ENCODE measurements around the gene FER1L5.

The FER1L5 gene

DNA sequence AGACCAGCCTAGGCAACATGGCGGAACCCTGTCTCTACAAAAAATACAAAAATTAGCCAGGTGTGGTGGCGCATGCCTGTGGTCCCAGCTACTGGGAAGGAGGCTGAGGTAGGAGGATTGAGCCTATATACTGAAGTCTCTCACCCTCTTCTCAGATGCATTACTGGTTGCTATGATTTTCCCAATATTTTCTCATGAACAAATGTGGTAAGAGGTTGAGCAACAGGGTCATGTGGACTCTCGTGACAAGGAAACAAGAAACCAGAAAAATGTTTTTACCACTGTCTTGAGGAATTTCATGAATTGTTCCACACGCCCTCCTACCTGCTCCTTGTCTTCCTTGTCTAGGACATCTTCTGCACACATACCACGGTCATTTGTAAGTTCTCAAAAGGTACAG lies 84.9 kb downstream of the FER1L5 start:
- WGBS (ENCODE audit: insufficient coverage) = 94% methylated on average over 3 of the region's 5 CpGs
- H3K36me3 ChIP-seq (ENCODE audit: control insufficient read depth in 4 of 4, insufficient read depth in 4 of 4, low read length in 3 of 4) = peaks cover 3 to 47% (median 28%) of the 10 kb centered on the region in 4 experiments
- no peaks in the 10 kb centered on the region for H3K4me1 ChIP-seq (ENCODE audit: control extremely low read depth in 1 of 4, control insufficient read depth in 4 of 4, insufficient read depth in 4 of 4, low read length in 3 of 4)
- no peak overlapping the region for H3K27ac ChIP-seq (ENCODE audit: insufficient read depth in 1 of 2, low read depth in 1 of 2, low read length in 2 of 2, poor library complexity in 1 of 2, severe bottlenecking in 2 of 2)
- DNase-seq = no peak
- H3K27me3 ChIP-seq (replicated peaks in 2 of 5; ENCODE audit: control insufficient read depth in 4 of 5, insufficient read depth in 5 of 5, low read length in 4 of 5) = no peaks in the 10 kb centered on the region
- H3K4me3 ChIP-seq (ENCODE audit: control insufficient read depth in 1 of 7, extremely low read depth in 1 of 7, insufficient read depth in 4 of 7, low read depth in 2 of 7, low read length in 6 of 7) = no peak overlapping the region
- POLR2A ChIA-PET = no interaction called here
- CTCF ChIA-PET = interaction anchor here (1.3 kb wide), 1 partner anchor 40 kb away, joined by 3 read pairs; no protein-coding TSS in a partner anchor
- no peaks in the 10 kb centered on the region for H3K9me3 ChIP-seq (ENCODE audit: control extremely low read depth in 1 of 5, control insufficient read depth in 4 of 5, insufficient read depth in 2 of 5, low read depth in 1 of 5, low read length in 4 of 5)

- Histone ChIP-seq H3K27ac (ENCODE audit: insufficient read depth in 1 of 2, low read depth in 1 of 2, low read length in 2 of 2, poor library complexity in 1 of 2, severe bottlenecking in 2 of 2) (no peak overlapping the region), H3K4me3 (ENCODE audit: control insufficient read depth in 1 of 7, extremely low read depth in 1 of 7, insufficient read depth in 4 of 7, low read depth in 2 of 7, low read length in 6 of 7) (no peak overlapping the region), H3K9me3 (ENCODE audit: control extremely low read depth in 1 of 5, control insufficient read depth in 4 of 5, insufficient read depth in 2 of 5, low read depth in 1 of 5, low read length in 4 of 5) (no peaks in the 10 kb centered on the region), H3K27me3 (replicated peaks in 2 of 5; ENCODE audit: control insufficient read depth in 4 of 5, insufficient read depth in 5 of 5, low read length in 4 of 5) (no peaks in the 10 kb centered on the region), H3K36me3 (ENCODE audit: control insufficient read depth in 4 of 4, insufficient read depth in 4 of 4, low read length in 3 of 4) (peaks cover 15 to 69% (median 44%) of the 10 kb centered on the region in 4 experiments), H3K4me1 (ENCODE audit: control extremely low read depth in 1 of 4, control insufficient read depth in 4 of 4, insufficient read depth in 4 of 4, low read length in 3 of 4) (no peaks in the 10 kb centered on the region)
- ChIA-PET POLR2A (interaction anchor here (0.6 kb wide), 1 partner anchor 91 kb away, joined by 3 read pairs; no protein-coding TSS in a partner anchor), CTCF (interaction anchor here (1.3 kb wide), 2 partner anchors 9 to 33 kb away, joined by 3 read pairs; no protein-coding TSS in a partner anchor)
- 90% methylated on average over 6 of the region's 7 CpGs for WGBS (ENCODE audit: insufficient coverage)
- no peak for DNase-seq
Measured at GRCh38 chr2:96729748-96730147, 87.2 kb downstream of the FER1L5 start.

DNA sequence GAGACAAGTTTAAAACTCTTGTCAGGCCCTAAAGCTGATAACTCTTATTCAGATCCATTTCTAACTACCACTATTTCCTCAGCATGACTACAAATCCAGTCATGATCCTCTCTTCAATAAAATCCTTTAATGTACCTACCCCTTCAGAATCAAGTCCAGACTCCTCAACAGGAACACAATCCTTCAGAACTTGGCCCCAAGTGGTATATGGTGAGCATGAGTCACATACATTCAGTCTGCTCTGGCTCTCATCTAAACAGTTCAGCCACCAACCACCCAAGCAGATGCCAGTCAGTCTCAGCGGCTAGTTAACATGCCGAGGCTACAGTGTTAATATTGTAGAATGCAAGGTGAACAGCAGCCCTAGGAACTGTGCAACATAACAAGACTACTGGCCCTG lies 87.6 kb downstream of the FER1L5 start:
- H3K4me3 ChIP-seq (ENCODE audit: control insufficient read depth in 1 of 7, extremely low read depth in 1 of 7, insufficient read depth in 4 of 7, low read depth in 2 of 7, low read length in 6 of 7) = no peak overlapping the region
- H3K36me3 ChIP-seq (ENCODE audit: control insufficient read depth in 4 of 4, insufficient read depth in 4 of 4, low read length in 3 of 4) = peaks cover 15 to 71% (median 49%) of the 10 kb centered on the region in 4 experiments
- no peak overlapping the region for H3K27ac ChIP-seq (ENCODE audit: insufficient read depth in 1 of 2, low read depth in 1 of 2, low read length in 2 of 2, poor library complexity in 1 of 2, severe bottlenecking in 2 of 2)
- POLR2A ChIA-PET = no interaction called here
- no peak for DNase-seq
- no peaks in the 10 kb centered on the region for H3K9me3 ChIP-seq (ENCODE audit: control extremely low read depth in 1 of 5, control insufficient read depth in 4 of 5, insufficient read depth in 2 of 5, low read depth in 1 of 5, low read length in 4 of 5)
- CTCF ChIA-PET = interaction anchor here (1.2 to 1.3 kb wide), 3 partner anchors 8 to 48 kb away, joined by 3 read pairs; no protein-coding TSS in a partner anchor
- no peaks in the 10 kb centered on the region for H3K27me3 ChIP-seq (replicated peaks in 2 of 5; ENCODE audit: control insufficient read depth in 4 of 5, insufficient read depth in 5 of 5, low read length in 4 of 5)
- WGBS (ENCODE audit: insufficient coverage) = 100% methylated on average over 2 of the region's 2 CpGs
- no peaks in the 10 kb centered on the region for H3K4me1 ChIP-seq (ENCODE audit: control extremely low read depth in 1 of 4, control insufficient read depth in 4 of 4, insufficient read depth in 4 of 4, low read length in 3 of 4)

- Histone ChIP-seq H3K9me3 (ENCODE audit: control extremely low read depth in 1 of 5, control insufficient read depth in 4 of 5, insufficient read depth in 2 of 5, low read depth in 1 of 5, low read length in 4 of 5) (no peaks in the 10 kb centered on the region), H3K36me3 (ENCODE audit: control insufficient read depth in 4 of 4, insufficient read depth in 4 of 4, low read length in 3 of 4) (peaks cover 12 to 69% (median 50%) of the 10 kb centered on the region in 4 experiments), H3K4me1 (ENCODE audit: control extremely low read depth in 1 of 4, control insufficient read depth in 4 of 4, insufficient read depth in 4 of 4, low read length in 3 of 4) (peaks cover 3 to 11% (median 7%) of the 10 kb centered on the region in 4 experiments), H3K27ac (ENCODE audit: insufficient read depth in 1 of 2, low read depth in 1 of 2, low read length in 2 of 2, poor library complexity in 1 of 2, severe bottlenecking in 2 of 2) (no peak overlapping the region), H3K27me3 (replicated peaks in 2 of 5; ENCODE audit: control insufficient read depth in 4 of 5, insufficient read depth in 5 of 5, low read length in 4 of 5) (no peaks in the 10 kb centered on the region), H3K4me3 (ENCODE audit: control insufficient read depth in 1 of 7, extremely low read depth in 1 of 7, insufficient read depth in 4 of 7, low read depth in 2 of 7, low read length in 6 of 7) (no peak overlapping the region)
- WGBS (ENCODE audit: insufficient coverage) = 92% methylated on average over 3 of the region's 3 CpGs
- ChIA-PET CTCF (interaction anchor here (0.8 kb wide), 1 partner anchor 45 kb away, joined by 3 read pairs; no protein-coding TSS in a partner anchor), POLR2A (interaction anchor here (0.7 kb wide), 1 partner anchor 196 kb away, joined by 3 read pairs; no protein-coding TSS in a partner anchor)
- DNase-seq = no peak
Measured at GRCh38 chr2:96733931-96734330, 91.4 kb downstream of the FER1L5 start.

- peaks cover 12 to 64% (median 46%) of the 10 kb centered on the region in 4 experiments for H3K36me3 ChIP-seq (ENCODE audit: control insufficient read depth in 4 of 4, insufficient read depth in 4 of 4, low read length in 3 of 4)
- no peak for DNase-seq
- no peak overlapping the region for H3K4me3 ChIP-seq (ENCODE audit: control insufficient read depth in 1 of 7, extremely low read depth in 1 of 7, insufficient read depth in 4 of 7, low read depth in 2 of 7, low read length in 6 of 7)
- H3K4me1 ChIP-seq (ENCODE audit: control extremely low read depth in 1 of 4, control insufficient read depth in 4 of 4, insufficient read depth in 4 of 4, low read length in 3 of 4) = peaks cover 8 to 16% (median 12%) of the 10 kb centered on the region in 4 experiments
- WGBS (ENCODE audit: insufficient coverage) = 98% methylated on average over 6 of the region's 8 CpGs
- no peak overlapping the region for H3K27ac ChIP-seq (ENCODE audit: insufficient read depth in 1 of 2, low read depth in 1 of 2, low read length in 2 of 2, poor library complexity in 1 of 2, severe bottlenecking in 2 of 2)
- ChIA-PET CTCF (interaction anchor here (1.2 kb wide), 1 partner anchor 94 kb away, joined by 4 read pairs; no protein-coding TSS in a partner anchor), POLR2A (interaction anchor here (0.7 kb wide), 1 partner anchor 197 kb away, joined by 3 read pairs; no protein-coding TSS in a partner anchor)
- no peaks in the 10 kb centered on the region for H3K27me3 ChIP-seq (replicated peaks in 2 of 5; ENCODE audit: control insufficient read depth in 4 of 5, insufficient read depth in 5 of 5, low read length in 4 of 5)
- H3K9me3 ChIP-seq (ENCODE audit: control extremely low read depth in 1 of 5, control insufficient read depth in 4 of 5, insufficient read depth in 2 of 5, low read depth in 1 of 5, low read length in 4 of 5) = no peaks in the 10 kb centered on the region
Measured at GRCh38 chr2:96734880-96735583, 92.5 kb downstream of the FER1L5 start.

DNA sequence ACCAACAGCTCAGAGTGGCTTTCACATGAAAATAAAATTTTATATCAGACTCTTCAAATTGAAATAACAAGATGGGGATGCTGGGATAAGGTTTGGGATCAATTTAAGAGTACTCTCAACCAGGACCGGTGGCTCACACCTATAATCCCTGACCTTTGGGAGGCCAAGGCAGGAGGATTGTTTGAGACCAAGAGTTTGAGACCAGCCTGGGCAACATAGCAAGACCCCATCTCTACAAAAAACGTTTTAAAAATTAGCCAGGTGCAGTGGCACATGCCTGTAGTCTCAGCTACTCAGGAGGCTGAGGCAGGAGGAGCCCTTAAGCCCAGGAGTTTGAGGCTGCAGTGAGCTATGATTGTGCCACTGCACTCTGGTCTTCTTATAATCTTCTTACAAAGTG lies 94.7 kb downstream of the FER1L5 start:
- Histone ChIP-seq H3K9me3 (ENCODE audit: control extremely low read depth in 1 of 5, control insufficient read depth in 4 of 5, insufficient read depth in 2 of 5, low read depth in 1 of 5, low read length in 4 of 5) (no peaks in the 10 kb centered on the region), H3K4me1 (ENCODE audit: control extremely low read depth in 1 of 4, control insufficient read depth in 4 of 4, insufficient read depth in 4 of 4, low read length in 3 of 4) (peaks cover 9 to 20% (median 14%) of the 10 kb centered on the region in 4 experiments), H3K27me3 (replicated peaks in 2 of 5; ENCODE audit: control insufficient read depth in 4 of 5, insufficient read depth in 5 of 5, low read length in 4 of 5) (no peaks in the 10 kb centered on the region), H3K36me3 (ENCODE audit: control insufficient read depth in 4 of 4, insufficient read depth in 4 of 4, low read length in 3 of 4) (peaks cover 12 to 44% (median 34%) of the 10 kb centered on the region in 4 experiments), H3K27ac (ENCODE audit: insufficient read depth in 1 of 2, low read depth in 1 of 2, low read length in 2 of 2, poor library complexity in 1 of 2, severe bottlenecking in 2 of 2) (no peak overlapping the region), H3K4me3 (ENCODE audit: control insufficient read depth in 1 of 7, extremely low read depth in 1 of 7, insufficient read depth in 4 of 7, low read depth in 2 of 7, low read length in 6 of 7) (no peak overlapping the region)
- ChIA-PET CTCF (interaction anchor here (0.6 to 1.4 kb wide), 4 partner anchors 17 to 109 kb away, joined by 3 read pairs; no protein-coding TSS in a partner anchor), POLR2A (no interaction called here)
- DNase-seq = no peak
- WGBS (ENCODE audit: insufficient coverage) = 92% methylated on average over 2 of the region's 2 CpGs

- CTCF ChIA-PET = interaction anchor here (1.1 to 1.5 kb wide), 4 partner anchors 20 to 63 kb away, joined by 3 to 4 read pairs (median 4); no protein-coding TSS in a partner anchor
- Histone ChIP-seq H3K4me1 (ENCODE audit: control extremely low read depth in 1 of 4, control insufficient read depth in 4 of 4, insufficient read depth in 4 of 4, low read length in 3 of 4) (peaks cover 9 to 20% (median 14%) of the 10 kb centered on the region in 4 experiments), H3K27me3 (replicated peaks in 2 of 5; ENCODE audit: control insufficient read depth in 4 of 5, insufficient read depth in 5 of 5, low read length in 4 of 5) (no peaks in the 10 kb centered on the region), H3K36me3 (ENCODE audit: control insufficient read depth in 4 of 4, insufficient read depth in 4 of 4, low read length in 3 of 4) (peaks cover 12 to 41% (median 33%) of the 10 kb centered on the region in 4 experiments), H3K9me3 (ENCODE audit: control extremely low read depth in 1 of 5, control insufficient read depth in 4 of 5, insufficient read depth in 2 of 5, low read depth in 1 of 5, low read length in 4 of 5) (no peaks in the 10 kb centered on the region), H3K27ac (ENCODE audit: insufficient read depth in 1 of 2, low read depth in 1 of 2, low read length in 2 of 2, poor library complexity in 1 of 2, severe bottlenecking in 2 of 2) (no peak overlapping the region), H3K4me3 (ENCODE audit: control insufficient read depth in 1 of 7, extremely low read depth in 1 of 7, insufficient read depth in 4 of 7, low read depth in 2 of 7, low read length in 6 of 7) (peak overlapping the region in 2 of 7 experiments; percentile 5 to 18)
- no peak for DNase-seq
- POLR2A ChIA-PET = no interaction called here
- WGBS (ENCODE audit: insufficient coverage) = no CpG with 5 or more reads among the region's 2 CpGs
Measured at GRCh38 chr2:96737831-96738230, 95.3 kb downstream of the FER1L5 start.
